Kidney (tissue), 14 donors: ENCODE data around the gene ARID3A. TPM values are rescaled to one million over a fixed set of nuclear protein-coding genes. Genes with fewer than 3 reads are reported as not detected.

Experiments used
- DNase-seq, 5 donors: peaks; one replicate each; pipeline ENCODE4 v3.0.0-alpha.2; 2013 to 2020
- FAIRE-seq: peaks from 2 replicates; lab custom pipeline; 2012; peaks lifted over from hg19 to GRCh38; lab: Jason Lieb, UNC
- H3K27ac ChIP-seq, 2 donors: one replicate each; pipeline ENCODE4 v1.7.0; 2013; ENCODE audit warnings: low read depth in 2 of 2, low read length in 2 of 2, inconsistent platforms in 1 of 2
- H3K27me3 ChIP-seq: one replicate; pipeline ENCODE4 v1.7.1; 2013; ENCODE audit warnings: low read length, inconsistent platforms; ENCODE audit not compliant: control insufficient read depth, insufficient read depth
- H3K36me3 ChIP-seq, 3 donors: one replicate each; pipeline versions ENCODE4 v1.7.0 to v1.7.1; 2013; ENCODE audit warnings: low read length in 3 of 3, control low read depth in 1 of 3, inconsistent platforms in 1 of 3; ENCODE audit not compliant: insufficient read depth in 3 of 3, control insufficient read depth in 2 of 3
- H3K4me1 ChIP-seq, 3 donors: one replicate each; pipeline versions ENCODE4 v1.7.0 to v1.7.1; 2013; ENCODE audit warnings: low read length in 3 of 3, inconsistent platforms in 1 of 3, low read depth in 1 of 3; ENCODE audit not compliant: control insufficient read depth in 2 of 3, insufficient read depth in 2 of 3
- H3K4me3 ChIP-seq, 3 donors: one replicate each; pipeline versions ENCODE4 v1.7.0 to v1.8.1; 2013; ENCODE audit warnings: low read length in 3 of 3, control low read depth in 1 of 3, inconsistent platforms in 1 of 3
- H3K9ac ChIP-seq, 3 donors: one replicate each; pipeline versions ENCODE4 v1.7.0 to v1.7.1; 2013; ENCODE audit warnings: low read length in 3 of 3, control low read depth in 1 of 3, inconsistent platforms in 1 of 3
- H3K9me3 ChIP-seq, 3 donors: one replicate each; pipeline versions ENCODE4 v1.7.0 to v1.7.1; 2013; ENCODE audit warnings: low read length in 3 of 3, control low read depth in 1 of 3, inconsistent platforms in 1 of 3; ENCODE audit not compliant: control insufficient read depth in 2 of 3, insufficient read depth in 1 of 3
- CTCF ChIP-seq: IDR thresholded peaks from 3 replicates; pipeline ENCODE4 v1.5.1; 2012; ENCODE audit warnings: mild to moderate bottlenecking, moderate library complexity, borderline replicate concordance; ENCODE audit not compliant: insufficient read depth; ENCODE audit errors: extremely low read depth
- intact Hi-C: fragments of 100-400 bp; cut with DNase I; formaldehyde crosslinking; loops from one replicate; pipeline ENCODE4 v1.11.1; 2022
- polyA plus RNA-seq: library from polyadenylated mRNA; stranded (reverse); fragments of 350-450 nt; fragmentation: Illumina TruSeq; extraction: RNeasy Lipid Tissue Mini Kit (QIAGEN cat#74804); gene quantifications from one replicate; pipeline ENCODE4 v1.2.3, GENCODE V29; 2014; ENCODE audit warnings: low read depth, low replicate concordance; ENCODE audit not compliant: insufficient read depth
- total RNA-seq: library from RNA; stranded (reverse); fragmentation: NEBNext Ultra II Directional; extraction: Animal tissue kit (Norgen Biotek cat#: 25700); gene quantifications from one replicate; pipeline ENCODE4 v1.2.1, GENCODE V29; 2021
- donor health status: control.
- donor health status: control.
- donor health status: control.
- donor health status: control.
- donor health status: control.
- donor health status: DM: yes; HTN: yes; CAD: no.
- donor health status: Normal renal cell carcinoma (clear cell type).

ARID3A gene
- total and polyA plus RNA-seq, 2 donors from 2014 or later, result 5.6 to 16.9 TPM

- TF ChIP-seq CTCF, result no peak
- Histone ChIP-seq H3K9me3 (no peaks in the 10 kb centered on the region), H3K27ac (no peak overlapping the region), H3K36me3 (peaks cover 0 to 6% (median 4%) of the 10 kb centered on the region in 3 donors), H3K4me3 (no peak overlapping the region), H3K27me3 (no peaks in the 10 kb centered on the region), H3K4me1 (peaks cover 0 to 15% (median 2%) of the 10 kb centered on the region in 3 donors), H3K9ac (no peak overlapping the region)
- FAIRE-seq, result no peak
- DNase-seq, result no peak
- intact Hi-C loops, result no loop called here
These were observed 34.7 kb downstream of the ARID3A start for GRCh38 chr19:960601-960938.

GRCh38 chr19:961866-962620, 36.2 kb downstream of the ARID3A start:
- DNase-seq, result peak in 1 of 5 donors; percentile 69
- peaks cover 0 to 5% (median 0%) of the 10 kb centered on the region in 3 donors for H3K4me1 ChIP-seq
- no peak overlapping the region for H3K4me3 ChIP-seq
- no peak for FAIRE-seq
- H3K36me3 ChIP-seq, result peaks cover 2 to 6% (median 4%) of the 10 kb centered on the region in 3 donors
- H3K27me3 ChIP-seq, result no peaks in the 10 kb centered on the region
- TF ChIP-seq CTCF, result no peak
- H3K27ac ChIP-seq, result no peak overlapping the region
- intact Hi-C loops, result no loop called here
- no peak overlapping the region for H3K9ac ChIP-seq
- H3K9me3 ChIP-seq, result no peaks in the 10 kb centered on the region

GRCh38 chr19:962683-963400, 37.0 kb downstream of the ARID3A start:
- H3K9ac ChIP-seq, result no peak overlapping the region
- no peaks in the 10 kb centered on the region for H3K4me1 ChIP-seq
- TF ChIP-seq CTCF, result no peak
- intact Hi-C loops, result no loop called here
- H3K4me3 ChIP-seq, result no peak overlapping the region
- DNase-seq (peak in 2 of 5 donors; percentile 57 to 66), FAIRE-seq (no peak)
- no peaks in the 10 kb centered on the region for H3K27me3 ChIP-seq
- no peaks in the 10 kb centered on the region for H3K9me3 ChIP-seq
- peaks cover 2 to 7% (median 6%) of the 10 kb centered on the region in 3 donors for H3K36me3 ChIP-seq
- no peak overlapping the region for H3K27ac ChIP-seq
